ENCODE data around the gene ATP9B. TPM values are rescaled to one million over a fixed set of nuclear protein-coding genes. Genes with fewer than 3 reads are reported as not detected.

ATP9B gene
- total RNA-seq, 4 donors from 2014 or later: 26.0 to 37.4 (median 30.5) TPM

- Histone ChIP-seq H3K4me3 (no peak overlapping the region), H3K27me3 (no peaks in the 10 kb centered on the region), H3K4me1 (no peaks in the 10 kb centered on the region), H3K36me3 (peaks cover 12 to 31% (median 23%) of the 10 kb centered on the region in 4 donors), H3K9me3 (no peaks in the 10 kb centered on the region), H3K27ac (replicated peaks in 1 of 4) (no peak overlapping the region)
- DNase-seq (ENCODE audit: extremely low spot score): no peak
- no peak for TF ChIP-seq POLR2A (IDR thresholded peaks at IDR 0.05; ENCODE audit: low read depth)
- intact Hi-C loops (cut with DNase I): no loop called here
- 94% methylated on average over 8 of the region's 8 CpGs for WGBS
Observed at GRCh38 chr18:79274823-79275222, 205.6 kb downstream of the ATP9B start.

DNA sequence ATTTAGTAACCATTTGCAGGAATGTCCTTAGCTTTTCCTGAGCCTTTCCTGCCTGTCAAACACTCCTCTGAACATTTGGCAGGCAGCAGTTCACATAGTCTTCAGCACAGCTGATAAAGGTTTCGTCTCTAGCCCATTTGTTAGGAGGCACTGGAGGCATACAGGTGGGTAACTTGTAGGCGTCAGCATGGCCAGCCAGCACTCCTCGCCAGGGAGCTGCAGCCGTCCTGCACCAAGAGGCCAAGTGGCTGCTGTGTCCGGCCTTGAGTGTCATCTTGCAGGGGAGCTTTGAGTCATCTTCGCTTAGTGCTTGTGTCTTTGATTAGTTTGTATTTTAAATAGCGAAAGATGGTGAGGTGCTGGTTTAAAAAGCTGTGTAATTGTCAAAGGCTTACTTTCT lies 206.3 kb downstream of the ATP9B start:
- DNase-seq (ENCODE audit: extremely low spot score): no peak
- WGBS: 91% methylated on average over 7 of the region's 7 CpGs
- no peak overlapping the region for H3K4me3 ChIP-seq
- H3K36me3 ChIP-seq: peaks cover 12 to 30% (median 22%) of the 10 kb centered on the region in 4 donors
- TF ChIP-seq EP300 (IDR thresholded peaks at IDR 0.05) (no peak), POLR2AphosphoS5 (IDR thresholded peaks at IDR 0.05) (no peak)
- TF ChIP-seq, protein P1, sequence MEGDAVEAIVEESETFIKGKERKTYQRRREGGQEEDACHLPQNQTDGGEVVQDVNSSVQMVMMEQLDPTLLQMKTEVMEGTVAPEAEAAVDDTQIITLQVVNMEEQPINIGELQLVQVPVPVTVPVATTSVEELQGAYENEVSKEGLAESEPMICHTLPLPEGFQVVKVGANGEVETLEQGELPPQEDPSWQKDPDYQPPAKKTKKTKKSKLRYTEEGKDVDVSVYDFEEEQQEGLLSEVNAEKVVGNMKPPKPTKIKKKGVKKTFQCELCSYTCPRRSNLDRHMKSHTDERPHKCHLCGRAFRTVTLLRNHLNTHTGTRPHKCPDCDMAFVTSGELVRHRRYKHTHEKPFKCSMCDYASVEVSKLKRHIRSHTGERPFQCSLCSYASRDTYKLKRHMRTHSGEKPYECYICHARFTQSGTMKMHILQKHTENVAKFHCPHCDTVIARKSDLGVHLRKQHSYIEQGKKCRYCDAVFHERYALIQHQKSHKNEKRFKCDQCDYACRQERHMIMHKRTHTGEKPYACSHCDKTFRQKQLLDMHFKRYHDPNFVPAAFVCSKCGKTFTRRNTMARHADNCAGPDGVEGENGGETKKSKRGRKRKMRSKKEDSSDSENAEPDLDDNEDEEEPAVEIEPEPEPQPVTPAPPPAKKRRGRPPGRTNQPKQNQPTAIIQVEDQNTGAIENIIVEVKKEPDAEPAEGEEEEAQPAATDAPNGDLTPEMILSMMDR (IDR thresholded peaks at IDR 0.05): no peak
- intact Hi-C loops (cut with DNase I): no loop called here
- H3K9me3 ChIP-seq: no peaks in the 10 kb centered on the region
- H3K27me3 ChIP-seq: no peaks in the 10 kb centered on the region
- no peaks in the 10 kb centered on the region for H3K4me1 ChIP-seq
- H3K27ac ChIP-seq (replicated peaks in 1 of 4): no peak overlapping the region

DNA sequence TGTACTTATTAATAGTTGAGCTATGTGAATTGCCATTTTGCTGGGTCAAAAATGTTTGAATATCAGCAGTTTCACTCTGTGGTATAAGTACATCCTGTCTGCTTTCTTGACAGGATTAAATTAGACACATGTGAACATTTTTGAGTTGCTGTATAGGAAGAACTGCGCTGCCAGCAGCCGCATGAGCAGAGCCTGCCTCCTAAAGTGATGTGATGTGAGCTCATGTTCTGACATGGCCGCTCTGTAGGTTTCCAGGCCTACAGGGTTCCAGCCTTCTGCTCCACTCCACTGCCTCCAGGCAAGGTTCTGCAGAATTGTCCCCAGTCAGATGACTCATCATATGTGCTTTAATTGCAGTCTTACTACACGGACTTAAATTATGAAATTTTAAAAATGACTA lies 206.8 kb downstream of the ATP9B start:
- no peaks in the 10 kb centered on the region for H3K4me1 ChIP-seq
- no peak overlapping the region for H3K27ac ChIP-seq (replicated peaks in 1 of 4)
- no peak overlapping the region for H3K4me3 ChIP-seq
- intact Hi-C loops (cut with DNase I): no loop called here
- TF ChIP-seq EP300 (IDR thresholded peaks at IDR 0.05) (no peak), POLR2AphosphoS5 (IDR thresholded peaks at IDR 0.05) (no peak), POLR2A (IDR thresholded peaks at IDR 0.05; ENCODE audit: low read depth) (no peak)
- TF ChIP-seq, protein P1 (IDR thresholded peaks at IDR 0.05): no peak
- H3K36me3 ChIP-seq: peaks cover 12 to 30% (median 22%) of the 10 kb centered on the region in 4 donors
- 88% methylated on average over 4 of the region's 4 CpGs for WGBS
- no peak for DNase-seq (ENCODE audit: extremely low spot score)
- H3K27me3 ChIP-seq: no peaks in the 10 kb centered on the region
- no peaks in the 10 kb centered on the region for H3K9me3 ChIP-seq

DNA sequence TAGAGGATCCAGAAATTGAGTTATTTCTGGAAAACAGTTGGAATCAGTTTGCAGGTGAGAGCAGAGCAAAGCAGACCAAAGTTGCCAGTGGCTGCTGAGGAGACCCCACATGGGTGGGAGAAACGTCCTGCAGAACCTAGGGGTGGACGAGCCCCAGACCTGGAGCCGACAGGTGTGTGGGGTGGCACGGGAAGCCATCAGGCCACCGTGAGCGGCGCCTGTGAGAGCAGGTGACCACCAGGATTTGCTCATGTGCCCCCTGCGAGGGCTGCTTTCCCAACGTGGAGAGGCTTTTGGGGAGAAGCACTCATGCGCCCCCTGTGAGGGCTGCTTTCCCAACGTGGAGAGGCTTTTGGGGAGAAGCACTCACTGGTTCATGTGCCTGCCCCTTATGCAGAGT lies 209.7 kb downstream of the ATP9B start:
- no peaks in the 10 kb centered on the region for H3K9me3 ChIP-seq
- H3K4me1 ChIP-seq: no peaks in the 10 kb centered on the region
- TF ChIP-seq POLR2AphosphoS5 (IDR thresholded peaks at IDR 0.05): no peak
- TF ChIP-seq EP300 (IDR thresholded peaks at IDR 0.05): no peak
- no peak for TF ChIP-seq POLR2A (IDR thresholded peaks at IDR 0.05; ENCODE audit: low read depth)
- TF ChIP-seq, protein P1 (IDR thresholded peaks at IDR 0.05): no peak
- DNase-seq (ENCODE audit: extremely low spot score): no peak
- H3K36me3 ChIP-seq: peaks cover 7 to 30% (median 20%) of the 10 kb centered on the region in 4 donors
- 89% methylated on average over 8 of the region's 11 CpGs for WGBS
- no peaks in the 10 kb centered on the region for H3K27me3 ChIP-seq
- H3K27ac ChIP-seq (replicated peaks in 1 of 4): no peak overlapping the region
- no peak overlapping the region for H3K4me3 ChIP-seq
- intact Hi-C loops (cut with DNase I): no loop called here

DNA sequence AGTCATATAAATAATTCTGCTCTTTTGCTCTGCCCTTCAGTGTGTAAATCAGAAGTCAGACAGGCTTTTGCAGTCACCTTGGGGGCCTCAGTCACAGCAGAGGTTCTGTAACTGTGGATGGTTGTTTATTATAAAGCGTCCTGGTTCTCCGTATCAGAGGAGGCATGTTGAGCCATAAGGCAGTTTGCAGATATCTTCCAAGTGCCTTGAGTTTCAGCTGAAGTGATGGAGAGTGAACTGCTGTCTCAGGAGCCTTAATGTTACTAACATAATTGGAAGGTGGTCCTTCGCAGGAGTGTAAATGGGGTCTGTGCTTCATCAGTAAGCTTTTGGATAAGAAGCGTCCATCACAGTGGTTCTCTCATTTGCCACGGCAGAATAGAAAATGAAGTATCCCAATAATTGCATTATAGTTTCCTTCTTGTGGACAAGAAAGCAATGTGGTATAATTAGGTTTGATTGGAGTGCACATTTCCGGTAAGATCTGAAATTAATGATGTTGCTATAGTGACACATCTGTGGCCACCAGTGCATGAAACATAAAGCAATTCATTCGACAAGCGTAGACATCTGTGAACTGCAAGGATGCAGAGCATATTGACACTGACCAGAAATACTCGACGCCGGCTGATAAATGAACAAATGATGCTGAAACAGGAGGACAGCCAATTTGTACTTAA lies 214.1 kb downstream of the ATP9B start:
- TF ChIP-seq EP300 (IDR thresholded peaks at IDR 0.05): no peak
- TF ChIP-seq POLR2A (IDR thresholded peaks at IDR 0.05; ENCODE audit: low read depth): no peak
- TF ChIP-seq, protein P1 (IDR thresholded peaks at IDR 0.05): no peak
- no peak for TF ChIP-seq POLR2AphosphoS5 (IDR thresholded peaks at IDR 0.05)
- WGBS: 68% methylated on average over 11 of the region's 11 CpGs
- H3K9me3 ChIP-seq: no peaks in the 10 kb centered on the region
- intact Hi-C loops (cut with DNase I): no loop called here
- peaks cover 3 to 23% (median 14%) of the 10 kb centered on the region in 4 donors for H3K36me3 ChIP-seq
- no peak overlapping the region for H3K27ac ChIP-seq (replicated peaks in 1 of 4)
- H3K4me3 ChIP-seq: no peak overlapping the region
- no peaks in the 10 kb centered on the region for H3K27me3 ChIP-seq
- H3K4me1 ChIP-seq: no peaks in the 10 kb centered on the region
- DNase-seq (ENCODE audit: extremely low spot score): peak; percentile 34
